ENCODE results near the gene CLDN5. TPM values are rescaled to one million over a fixed set of nuclear protein-coding genes. Genes with fewer than 3 reads are reported as not detected.
A peak's percentile ranks its signal among the peaks of the same experiment; 100 is the strongest.

Gene CLDN5
- total and polyA plus RNA-seq, 2 donors (not counting 1 experiment from before 2014, with no cell fraction given): not detected

DNA sequence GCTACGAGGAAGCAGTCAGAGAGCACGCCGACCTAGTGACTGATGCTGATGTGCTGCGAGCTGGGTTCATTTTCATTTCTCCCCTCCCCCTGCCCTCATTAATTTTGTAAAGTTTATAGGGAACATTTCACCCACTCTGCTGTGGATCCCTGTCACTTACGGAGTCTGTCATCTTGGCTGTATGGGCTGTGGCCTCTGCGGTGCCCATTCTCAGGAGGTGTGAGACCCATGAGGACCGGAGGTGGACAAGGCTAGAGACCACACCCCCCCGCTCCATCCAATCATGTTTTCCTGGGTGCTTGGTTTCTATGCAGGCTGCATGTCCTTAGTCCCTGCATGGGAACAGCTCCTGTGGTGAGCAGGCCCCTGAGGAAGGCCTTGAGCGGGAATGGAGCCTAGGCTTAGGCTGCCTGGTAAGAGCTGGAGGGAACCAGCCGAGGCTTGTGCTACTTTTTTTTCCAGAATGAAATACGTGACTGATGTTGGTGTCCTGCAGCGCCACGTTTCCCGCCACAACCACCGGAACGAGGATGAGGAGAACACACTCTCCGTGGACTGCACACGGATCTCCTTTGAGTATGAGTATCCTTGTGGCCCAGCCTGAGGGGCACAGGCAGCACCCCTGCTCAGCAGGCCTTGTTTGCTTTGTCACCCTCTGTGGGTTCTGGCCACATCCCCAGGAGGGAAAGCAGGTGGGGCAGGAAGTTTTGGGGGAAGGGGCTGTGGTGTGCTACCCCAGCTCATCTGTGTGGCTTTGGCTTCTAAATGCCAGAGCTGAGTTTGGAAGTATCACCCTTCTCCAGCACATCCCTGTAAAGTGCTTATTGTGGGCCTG, 19.1 kb downstream of the CLDN5 start:
- peaks cover 0 to 6% of the 10 kb centered on the region in 2 donors for H3K4me1 ChIP-seq (ENCODE audit: control insufficient read depth in 2 of 2, insufficient read depth in 2 of 2, low read length in 2 of 2)
- no peaks in the 10 kb centered on the region for H3K79me2 ChIP-seq (ENCODE audit: control insufficient read depth, insufficient read depth, low read length)
- Mint-ChIP-seq H3K9me3 (ENCODE audit: insufficient read depth) (no peaks in the 10 kb centered on the region), H3K27me3 (no peaks in the 10 kb centered on the region), H3K27ac (no peak overlapping the region), H3K4me1 (peaks cover 5% of the 10 kb centered on the region), H3K4me3 (no peak overlapping the region)
- H3K9me3 ChIP-seq (ENCODE audit: control extremely low read depth in 1 of 3, control insufficient read depth in 2 of 3, insufficient read depth in 1 of 3, low read length in 2 of 3): no peaks in the 10 kb centered on the region
- no peak overlapping the region for H3K4me2 ChIP-seq (replicated peaks; ENCODE audit: low read depth, low read length, poor library complexity, severe bottlenecking)
- POLR2A ChIA-PET: no interaction called here
- no peak overlapping the region for H3K27ac ChIP-seq (ENCODE audit: low read length in 2 of 2)
- no peaks in the 10 kb centered on the region for H4K20me1 ChIP-seq (ENCODE audit: control insufficient read depth, insufficient read depth, low read length, poor library complexity, severe bottlenecking)
- no peaks in the 10 kb centered on the region for H3K36me3 ChIP-seq (replicated peaks in 1 of 2; ENCODE audit: control extremely low read depth in 1 of 2, control insufficient read depth in 1 of 2, extremely low read depth in 1 of 2, insufficient read depth in 2 of 2, low read length in 1 of 2)
- CTCF ChIA-PET: no interaction called here
- H3K4me3 ChIP-seq (ENCODE audit: control extremely low read depth in 1 of 5, extremely low read depth in 1 of 5, insufficient read depth in 1 of 5, low read depth in 2 of 5, low read length in 4 of 5): no peak overlapping the region
- H3K9ac ChIP-seq (ENCODE audit: low read length): no peak overlapping the region
- no peaks in the 10 kb centered on the region for H3K27me3 ChIP-seq (replicated peaks in 1 of 4; ENCODE audit: control extremely low read depth in 1 of 4, control insufficient read depth in 3 of 4, insufficient read depth in 4 of 4, low read length in 3 of 4)
- intact Hi-C loops (cut with micrococcal nuclease): no loop called here
- H2AFZ ChIP-seq (ENCODE audit: insufficient read depth, low read depth, low read length, poor library complexity, severe bottlenecking): peak overlapping the region; percentile 6
- DNase-seq (no peak), ATAC-seq (ENCODE audit: low read depth) (no peak)
- 59% methylated on average over 12 of the region's 18 CpGs for WGBS (ENCODE audit: insufficient coverage)
- no peak for TF ChIP-seq EZH2 (IDR thresholded peaks at IDR 0.05; ENCODE audit: borderline replicate concordance, insufficient read depth, low read depth, low read length, poor library complexity, severe bottlenecking)
- TF ChIP-seq, protein P1, sequence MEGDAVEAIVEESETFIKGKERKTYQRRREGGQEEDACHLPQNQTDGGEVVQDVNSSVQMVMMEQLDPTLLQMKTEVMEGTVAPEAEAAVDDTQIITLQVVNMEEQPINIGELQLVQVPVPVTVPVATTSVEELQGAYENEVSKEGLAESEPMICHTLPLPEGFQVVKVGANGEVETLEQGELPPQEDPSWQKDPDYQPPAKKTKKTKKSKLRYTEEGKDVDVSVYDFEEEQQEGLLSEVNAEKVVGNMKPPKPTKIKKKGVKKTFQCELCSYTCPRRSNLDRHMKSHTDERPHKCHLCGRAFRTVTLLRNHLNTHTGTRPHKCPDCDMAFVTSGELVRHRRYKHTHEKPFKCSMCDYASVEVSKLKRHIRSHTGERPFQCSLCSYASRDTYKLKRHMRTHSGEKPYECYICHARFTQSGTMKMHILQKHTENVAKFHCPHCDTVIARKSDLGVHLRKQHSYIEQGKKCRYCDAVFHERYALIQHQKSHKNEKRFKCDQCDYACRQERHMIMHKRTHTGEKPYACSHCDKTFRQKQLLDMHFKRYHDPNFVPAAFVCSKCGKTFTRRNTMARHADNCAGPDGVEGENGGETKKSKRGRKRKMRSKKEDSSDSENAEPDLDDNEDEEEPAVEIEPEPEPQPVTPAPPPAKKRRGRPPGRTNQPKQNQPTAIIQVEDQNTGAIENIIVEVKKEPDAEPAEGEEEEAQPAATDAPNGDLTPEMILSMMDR (IDR thresholded peaks at IDR 0.05): no peak

DNA sequence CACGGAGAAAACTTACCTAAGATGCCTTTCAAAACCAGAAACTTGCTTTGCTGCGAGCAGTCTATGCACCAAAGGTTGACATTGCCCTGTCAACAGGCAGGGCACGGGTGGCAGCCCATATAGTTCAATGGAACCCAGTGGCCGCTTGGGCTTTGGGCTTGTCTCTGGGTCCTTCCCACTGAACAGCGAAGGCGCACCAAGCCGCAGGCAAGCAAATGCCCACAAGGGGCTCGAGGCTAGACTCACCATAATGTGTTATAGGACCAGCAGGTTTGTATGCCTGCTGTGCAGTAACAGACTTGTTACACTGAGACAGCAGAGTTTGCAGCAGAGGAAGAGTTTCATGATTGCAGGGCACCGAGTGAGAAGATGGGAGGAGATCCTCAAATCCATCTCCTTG, 20.3 kb downstream of the CLDN5 start:
- ChIA-PET CTCF (no interaction called here), POLR2A (no interaction called here)
- no peak overlapping the region for H3K27ac Mint-ChIP-seq
- H3K27me3 Mint-ChIP-seq: no peaks in the 10 kb centered on the region
- Histone ChIP-seq H3K4me1 (ENCODE audit: control insufficient read depth in 2 of 2, insufficient read depth in 2 of 2, low read length in 2 of 2) (peaks cover 0 to 6% of the 10 kb centered on the region in 2 donors), H3K4me2 (replicated peaks; ENCODE audit: low read depth, low read length, poor library complexity, severe bottlenecking) (no peak overlapping the region), H4K20me1 (ENCODE audit: control insufficient read depth, insufficient read depth, low read length, poor library complexity, severe bottlenecking) (no peaks in the 10 kb centered on the region), H3K4me3 (ENCODE audit: control extremely low read depth in 1 of 5, extremely low read depth in 1 of 5, insufficient read depth in 1 of 5, low read depth in 2 of 5, low read length in 4 of 5) (no peak overlapping the region), H3K79me2 (ENCODE audit: control insufficient read depth, insufficient read depth, low read length) (no peaks in the 10 kb centered on the region), H3K36me3 (replicated peaks in 1 of 2; ENCODE audit: control extremely low read depth in 1 of 2, control insufficient read depth in 1 of 2, extremely low read depth in 1 of 2, insufficient read depth in 2 of 2, low read length in 1 of 2) (no peaks in the 10 kb centered on the region), H3K27me3 (replicated peaks in 1 of 4; ENCODE audit: control extremely low read depth in 1 of 4, control insufficient read depth in 3 of 4, insufficient read depth in 4 of 4, low read length in 3 of 4) (no peaks in the 10 kb centered on the region), H2AFZ (ENCODE audit: insufficient read depth, low read depth, low read length, poor library complexity, severe bottlenecking) (no peak overlapping the region), H3K9ac (ENCODE audit: low read length) (no peak overlapping the region), H3K27ac (ENCODE audit: low read length in 2 of 2) (no peak overlapping the region), H3K9me3 (ENCODE audit: control extremely low read depth in 1 of 3, control insufficient read depth in 2 of 3, insufficient read depth in 1 of 3, low read length in 2 of 3) (no peaks in the 10 kb centered on the region)
- ATAC-seq (ENCODE audit: low read depth): no peak
- peaks cover 5% of the 10 kb centered on the region for H3K4me1 Mint-ChIP-seq
- no peaks in the 10 kb centered on the region for H3K9me3 Mint-ChIP-seq (ENCODE audit: insufficient read depth)
- no peak for DNase-seq
- intact Hi-C loops (cut with micrococcal nuclease): no loop called here
- TF ChIP-seq, protein P1 (IDR thresholded peaks at IDR 0.05): no peak
- no peak for TF ChIP-seq EZH2 (IDR thresholded peaks at IDR 0.05; ENCODE audit: borderline replicate concordance, insufficient read depth, low read depth, low read length, poor library complexity, severe bottlenecking)
- H3K4me3 Mint-ChIP-seq: no peak overlapping the region
- 95% methylated on average over 9 of the region's 9 CpGs for WGBS (ENCODE audit: insufficient coverage)
